Panc1 (cell line): ENCODE data around the gene CGA.

ENCODE experiments used
- CTCF ChIP-seq: fragments of 450-650 bp; IDR thresholded peaks from 2 replicates; pipeline ENCODE4 v1.5.1; 2017; ENCODE audit warnings: mild to moderate bottlenecking
- POLR2AphosphoS5 ChIP-seq: IDR thresholded peaks from 2 replicates; pipeline ENCODE4 v1.6.1; 2012; ENCODE audit warnings: mild to moderate bottlenecking, low read depth, low read length, moderate library complexity
- REST ChIP-seq, 2 experiments: IDR thresholded peaks; 2 replicates each; pipeline ENCODE4 v1.6.1; 2011 to 2012; ENCODE audit warnings: low read depth in 2 of 2, control low read depth in 1 of 2, low read length in 1 of 2, mild to moderate bottlenecking in 1 of 2, moderate library complexity in 1 of 2; ENCODE audit not compliant: insufficient read depth in 1 of 2
- SIN3A ChIP-seq: IDR thresholded peaks from 2 replicates; pipeline ENCODE4 v1.6.1; 2012; ENCODE audit warnings: low read depth, mild to moderate bottlenecking, low read length, moderate library complexity, borderline replicate concordance; ENCODE audit not compliant: insufficient read depth
- TCF7L2 ChIP-seq: IDR thresholded peaks from 2 replicates; pipeline ENCODE4 v1.6.1; 2011; ENCODE audit warnings: mild to moderate bottlenecking, low read depth, low read length, inconsistent platforms

GRCh38 chr6:87126501-87126900 is 31.6 kb upstream of the CGA start:
- no peak for TF ChIP-seq CTCF
- TF ChIP-seq POLR2AphosphoS5: no peak
- no peak for TF ChIP-seq REST (IDR thresholded peaks at IDR 0.05; ENCODE audit: insufficient read depth in 1 of 2, low read depth in 2 of 2, low read length in 1 of 2)
- TF ChIP-seq SIN3A: no peak
- no peak for TF ChIP-seq TCF7L2
